H1 (cell line): ENCODE measurements around the gene USP10. TPM values are rescaled to one million over a fixed set of nuclear protein-coding genes. Genes with fewer than 3 reads are reported as not detected.

Source experiments
- GTF2F1 ChIP-seq: IDR thresholded peaks from 2 replicates; pipeline ENCODE4 v1.6.1; 2012; ENCODE audit warnings: low read depth, low read length, improper control_type of control experiment, borderline replicate concordance
- RBBP5 ChIP-seq: IDR thresholded peaks from 2 replicates; pipeline ENCODE4 v1.7.1; 2012; ENCODE audit warnings: low read depth, mild to moderate bottlenecking, inconsistent platforms, low read length, moderate library complexity, borderline replicate concordance
- polyA plus RNA-seq, 7 experiments: library from polyadenylated mRNA; depleted of rRNA in 3 of 7; stranded (reverse) in 5 of 7; unstranded in 2 of 7; fragments of >200 nt in 5 of 7; fragments of 200-250 nt in 2 of 7; gene quantifications; 1 replicate in 5 of 7; 2 replicates in 1 of 7; 4 replicates in 1 of 7; pipeline versions ENCODE4 v1.2.1 to v1.2.3, GENCODE V29; 2011 to 2013; ENCODE audit warnings: missing spikeins in 2 of 7, mixed read lengths in 2 of 7
- total RNA-seq: library from RNA; stranded (reverse); fragmentation: NEBNext Ultra II Directional; extraction: Animal tissue kit (Norgen Biotek cat#: 25700); gene quantifications from 2 replicates; pipeline ENCODE4 v1.2.1, GENCODE V29; 2021

The USP10 gene
- total and polyA plus RNA-seq, 2 of the 8 experiments (the other 6 are each of a cell fraction or from before 2014, with no cell fraction given), result 171 to 195 TPM

GRCh38 chr16:84662471-84662870, 37.3 kb upstream of the USP10 start (continued):
- TF ChIP-seq GTF2F1, result no peak
- no peak for TF ChIP-seq RBBP5
